ENCODE measurements around the gene CCDC124.

Gene CCDC124

GRCh38 chr19:17944301-17944700 lies 11.5 kb downstream of the CCDC124 start:
- TF ChIP-seq, protein P1, sequence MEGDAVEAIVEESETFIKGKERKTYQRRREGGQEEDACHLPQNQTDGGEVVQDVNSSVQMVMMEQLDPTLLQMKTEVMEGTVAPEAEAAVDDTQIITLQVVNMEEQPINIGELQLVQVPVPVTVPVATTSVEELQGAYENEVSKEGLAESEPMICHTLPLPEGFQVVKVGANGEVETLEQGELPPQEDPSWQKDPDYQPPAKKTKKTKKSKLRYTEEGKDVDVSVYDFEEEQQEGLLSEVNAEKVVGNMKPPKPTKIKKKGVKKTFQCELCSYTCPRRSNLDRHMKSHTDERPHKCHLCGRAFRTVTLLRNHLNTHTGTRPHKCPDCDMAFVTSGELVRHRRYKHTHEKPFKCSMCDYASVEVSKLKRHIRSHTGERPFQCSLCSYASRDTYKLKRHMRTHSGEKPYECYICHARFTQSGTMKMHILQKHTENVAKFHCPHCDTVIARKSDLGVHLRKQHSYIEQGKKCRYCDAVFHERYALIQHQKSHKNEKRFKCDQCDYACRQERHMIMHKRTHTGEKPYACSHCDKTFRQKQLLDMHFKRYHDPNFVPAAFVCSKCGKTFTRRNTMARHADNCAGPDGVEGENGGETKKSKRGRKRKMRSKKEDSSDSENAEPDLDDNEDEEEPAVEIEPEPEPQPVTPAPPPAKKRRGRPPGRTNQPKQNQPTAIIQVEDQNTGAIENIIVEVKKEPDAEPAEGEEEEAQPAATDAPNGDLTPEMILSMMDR (IDR thresholded peaks at IDR 0.05; ENCODE audit: low read depth, low read length, missing control alignments), result no peak
- no peak overlapping the region for H3K4me3 ChIP-seq (replicated peaks; ENCODE audit: low read depth, low read length)
- peak; percentile 73 for DNase-seq (ENCODE audit: extremely low read depth, low read depth)

DNA sequence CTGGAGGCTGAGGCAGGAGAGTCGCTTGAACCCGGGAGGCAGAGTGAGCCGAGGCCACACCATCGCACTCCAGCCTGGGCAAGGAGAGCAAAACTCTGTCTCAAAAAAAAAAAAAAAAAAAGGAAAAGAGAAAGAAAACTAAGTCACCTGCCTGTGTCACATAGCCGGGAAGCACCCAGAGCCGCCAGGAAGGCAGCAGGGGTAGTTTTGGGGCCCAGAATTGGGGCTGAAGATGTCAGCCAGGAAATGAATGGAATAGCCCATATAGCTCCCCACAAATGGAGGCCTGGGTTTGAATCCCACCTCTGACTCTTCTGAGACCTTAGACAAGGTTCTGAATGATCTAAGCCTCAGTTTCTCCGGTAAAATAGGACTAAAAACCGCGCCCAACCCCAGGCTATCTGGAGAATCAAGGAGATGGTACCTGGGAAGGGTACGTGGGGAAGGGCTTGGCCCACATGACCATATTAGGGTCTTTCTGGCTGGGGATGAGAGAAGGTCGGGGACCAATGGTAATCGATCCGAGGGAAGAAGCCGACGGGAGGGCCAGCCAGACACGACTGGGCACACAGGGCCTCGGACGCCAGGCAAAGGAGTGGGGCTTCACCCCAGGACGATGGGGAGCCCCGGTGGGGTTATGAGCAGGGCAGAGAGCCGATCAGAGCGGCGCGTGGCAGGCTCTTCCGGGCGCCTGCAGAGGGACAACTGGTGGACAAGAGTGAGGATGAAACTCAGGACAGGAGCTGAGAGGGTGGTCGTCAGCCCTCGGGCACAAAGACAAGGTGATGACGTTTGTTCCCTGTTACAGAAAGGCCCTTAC lies 14.4 kb downstream of the CCDC124 start:
- DNase-seq (ENCODE audit: extremely low read depth, low read depth), result no peak
- TF ChIP-seq, protein P1 (IDR thresholded peaks at IDR 0.05; ENCODE audit: low read depth, low read length, missing control alignments), result no peak
- H3K4me3 ChIP-seq (replicated peaks; ENCODE audit: low read depth, low read length), result peak overlapping the region; percentile 30

- DNase-seq (ENCODE audit: extremely low read depth, low read depth), result peak; percentile 49
- TF ChIP-seq, protein P1 (IDR thresholded peaks at IDR 0.05; ENCODE audit: low read depth, low read length, missing control alignments), result no peak
- H3K4me3 ChIP-seq (replicated peaks; ENCODE audit: low read depth, low read length), result peak overlapping the region; percentile 30
These were observed 15.1 kb downstream of the CCDC124 start for GRCh38 chr19:17947815-17948513.

- DNase-seq (ENCODE audit: extremely low read depth, low read depth), result no peak
- TF ChIP-seq, protein P1 (IDR thresholded peaks at IDR 0.05; ENCODE audit: low read depth, low read length, missing control alignments), result no peak
- peak overlapping the region; percentile 28 for H3K4me3 ChIP-seq (replicated peaks; ENCODE audit: low read depth, low read length)
These were observed 15.7 kb downstream of the CCDC124 start for GRCh38 chr19:17948514-17948900.

DNA sequence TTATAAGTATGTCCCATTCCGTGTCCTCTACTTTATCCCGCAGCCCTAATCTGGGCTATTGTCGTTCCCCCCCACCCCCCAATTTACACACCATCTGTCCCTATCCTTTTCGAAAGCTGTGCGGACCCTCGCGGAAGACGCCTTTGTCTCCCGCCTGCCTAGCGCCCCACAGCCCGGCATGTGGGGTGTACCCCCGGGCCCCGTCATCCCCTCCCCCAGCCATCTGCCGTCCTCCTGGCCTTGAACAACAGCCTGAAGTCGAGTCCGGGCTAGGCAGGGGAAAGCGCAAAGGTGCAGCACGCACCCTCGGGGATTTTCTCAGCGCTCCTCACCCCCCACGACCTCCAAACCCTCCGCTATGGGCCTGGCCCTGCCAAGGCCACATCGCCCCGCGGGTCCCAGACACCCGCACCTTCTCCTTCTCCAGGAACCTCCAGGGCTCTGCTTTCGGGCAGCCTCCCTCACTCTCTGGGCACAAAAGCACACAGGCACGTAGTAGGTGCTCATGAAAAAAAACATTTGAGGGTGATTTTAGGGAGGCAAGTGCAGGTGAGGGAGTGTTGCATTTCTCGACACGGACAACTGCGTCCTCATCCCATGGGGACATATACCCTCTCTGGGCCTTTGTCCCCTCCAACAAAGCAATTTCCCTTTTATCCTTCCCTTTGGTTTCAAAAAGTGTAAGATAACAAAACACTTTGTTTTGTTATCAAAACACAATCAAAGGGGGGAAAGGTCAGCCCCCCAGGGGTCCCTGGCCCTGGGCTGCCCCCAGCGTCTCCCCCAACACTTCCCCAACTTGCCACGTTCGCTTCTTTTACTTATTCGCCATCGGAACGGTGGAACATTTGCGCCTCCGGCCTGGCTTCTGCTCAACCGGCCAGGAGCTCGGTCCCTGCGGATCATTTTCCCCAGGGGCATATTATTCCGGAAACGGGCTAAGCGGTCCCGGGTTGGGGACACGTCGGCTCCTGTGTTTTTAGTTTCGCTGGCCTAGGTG lies 16.4 kb downstream of the CCDC124 start:
- no peak for DNase-seq (ENCODE audit: extremely low read depth, low read depth)
- H3K4me3 ChIP-seq (replicated peaks; ENCODE audit: low read depth, low read length), result peak overlapping the region; percentile 28
- TF ChIP-seq, protein P1 (IDR thresholded peaks at IDR 0.05; ENCODE audit: low read depth, low read length, missing control alignments), result no peak

DNA sequence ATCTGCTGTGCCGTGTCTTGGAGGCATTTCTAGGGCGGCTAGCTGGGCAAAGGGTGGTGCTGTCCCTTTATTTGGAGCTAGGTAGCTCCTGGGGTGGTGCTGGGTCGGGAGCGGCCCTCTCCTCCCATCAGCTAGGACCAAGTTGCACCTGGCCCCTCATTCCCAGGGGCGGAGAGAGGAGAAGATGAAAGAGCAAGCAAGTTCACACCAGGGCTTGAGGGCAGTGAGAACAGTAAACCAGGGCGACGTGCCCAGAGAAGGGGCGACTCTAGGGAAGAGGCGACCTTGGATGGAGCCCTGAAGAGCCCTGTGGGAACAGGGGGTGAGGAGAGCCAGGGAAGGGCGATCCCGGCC lies 17.1 kb downstream of the CCDC124 start:
- TF ChIP-seq, protein P1 (IDR thresholded peaks at IDR 0.05; ENCODE audit: low read depth, low read length, missing control alignments), result no peak
- H3K4me3 ChIP-seq (replicated peaks; ENCODE audit: low read depth, low read length), result no peak overlapping the region
- DNase-seq (ENCODE audit: extremely low read depth, low read depth), result no peak
